ENCODE results near the gene SAMM50.
A peak's percentile ranks its signal among the peaks of the same experiment; 100 is the strongest.

The SAMM50 gene

DNA sequence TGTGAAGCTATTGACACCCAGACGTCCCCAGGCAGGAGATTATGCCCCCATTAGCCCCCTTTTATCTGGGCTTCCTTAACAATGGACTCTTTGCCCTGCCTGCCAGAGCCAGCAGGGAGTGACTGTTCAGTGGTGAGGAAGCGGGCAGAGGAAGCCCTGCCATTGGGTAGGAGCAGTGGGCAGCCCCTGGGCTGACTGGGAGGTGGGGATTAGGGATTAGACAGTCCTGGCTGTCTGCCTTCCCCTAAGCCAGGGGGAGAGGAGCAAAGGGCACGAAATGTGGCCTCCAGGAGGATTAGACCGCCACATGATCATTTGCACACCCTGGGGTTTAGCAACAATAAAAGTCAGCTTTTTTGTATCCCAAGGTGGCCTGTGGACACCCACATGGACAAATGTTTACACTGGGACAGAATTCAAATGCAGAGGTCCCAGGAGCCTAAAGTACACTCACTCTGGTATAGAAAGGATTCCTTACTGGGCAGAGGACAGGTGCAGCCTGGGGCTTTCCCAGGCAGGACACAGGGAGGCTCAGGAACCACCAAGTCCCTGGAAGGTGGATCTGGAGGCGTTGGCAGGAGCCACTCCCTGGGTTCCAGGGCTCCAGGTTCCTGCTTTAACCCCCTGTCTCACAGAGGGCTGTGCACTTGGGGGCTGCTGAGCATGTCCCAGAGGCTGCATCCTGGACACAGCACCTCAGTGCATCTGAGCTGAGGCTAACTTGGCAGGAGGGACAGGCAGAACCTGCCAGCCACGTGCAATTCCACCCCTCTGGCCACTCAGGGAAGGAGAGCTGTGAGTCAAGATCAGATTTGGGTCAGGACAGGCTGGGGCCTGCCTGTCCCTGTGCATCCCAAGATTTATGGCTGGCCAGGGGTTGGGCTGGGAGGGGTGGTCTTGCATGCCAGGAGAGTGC, 29.6 kb upstream of the SAMM50 start:
- DNase-seq (ENCODE audit: low read depth): peak; percentile 86
- TF ChIP-seq, protein P1, sequence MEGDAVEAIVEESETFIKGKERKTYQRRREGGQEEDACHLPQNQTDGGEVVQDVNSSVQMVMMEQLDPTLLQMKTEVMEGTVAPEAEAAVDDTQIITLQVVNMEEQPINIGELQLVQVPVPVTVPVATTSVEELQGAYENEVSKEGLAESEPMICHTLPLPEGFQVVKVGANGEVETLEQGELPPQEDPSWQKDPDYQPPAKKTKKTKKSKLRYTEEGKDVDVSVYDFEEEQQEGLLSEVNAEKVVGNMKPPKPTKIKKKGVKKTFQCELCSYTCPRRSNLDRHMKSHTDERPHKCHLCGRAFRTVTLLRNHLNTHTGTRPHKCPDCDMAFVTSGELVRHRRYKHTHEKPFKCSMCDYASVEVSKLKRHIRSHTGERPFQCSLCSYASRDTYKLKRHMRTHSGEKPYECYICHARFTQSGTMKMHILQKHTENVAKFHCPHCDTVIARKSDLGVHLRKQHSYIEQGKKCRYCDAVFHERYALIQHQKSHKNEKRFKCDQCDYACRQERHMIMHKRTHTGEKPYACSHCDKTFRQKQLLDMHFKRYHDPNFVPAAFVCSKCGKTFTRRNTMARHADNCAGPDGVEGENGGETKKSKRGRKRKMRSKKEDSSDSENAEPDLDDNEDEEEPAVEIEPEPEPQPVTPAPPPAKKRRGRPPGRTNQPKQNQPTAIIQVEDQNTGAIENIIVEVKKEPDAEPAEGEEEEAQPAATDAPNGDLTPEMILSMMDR (IDR thresholded peaks at IDR 0.05; ENCODE audit: insufficient read depth, low read depth, low read length, missing control alignments): no peak
- peak overlapping the region; percentile 43 for H3K4me3 ChIP-seq (ENCODE audit: low read length)

DNA sequence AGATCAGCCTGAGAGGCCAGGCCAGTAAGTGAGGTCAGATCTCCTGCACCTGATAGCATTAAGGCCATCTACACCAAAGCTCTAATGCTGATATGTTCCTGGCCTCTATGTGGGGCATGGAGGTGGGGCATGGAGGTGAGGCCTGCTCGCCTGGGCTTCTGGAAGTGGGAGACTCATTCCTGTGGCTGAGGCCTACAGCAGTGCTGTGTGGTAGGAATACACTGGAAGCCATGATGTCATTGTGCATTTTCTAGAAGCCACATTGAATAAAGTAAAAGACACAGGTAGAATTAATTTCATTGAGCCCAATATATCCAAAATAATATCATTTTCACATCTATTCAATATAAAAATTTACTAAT, 28.9 kb upstream of the SAMM50 start:
- DNase-seq (ENCODE audit: low read depth): peak; percentile 55
- H3K4me3 ChIP-seq (ENCODE audit: low read length): no peak overlapping the region
- TF ChIP-seq, protein P1 (IDR thresholded peaks at IDR 0.05; ENCODE audit: insufficient read depth, low read depth, low read length, missing control alignments): no peak

DNA sequence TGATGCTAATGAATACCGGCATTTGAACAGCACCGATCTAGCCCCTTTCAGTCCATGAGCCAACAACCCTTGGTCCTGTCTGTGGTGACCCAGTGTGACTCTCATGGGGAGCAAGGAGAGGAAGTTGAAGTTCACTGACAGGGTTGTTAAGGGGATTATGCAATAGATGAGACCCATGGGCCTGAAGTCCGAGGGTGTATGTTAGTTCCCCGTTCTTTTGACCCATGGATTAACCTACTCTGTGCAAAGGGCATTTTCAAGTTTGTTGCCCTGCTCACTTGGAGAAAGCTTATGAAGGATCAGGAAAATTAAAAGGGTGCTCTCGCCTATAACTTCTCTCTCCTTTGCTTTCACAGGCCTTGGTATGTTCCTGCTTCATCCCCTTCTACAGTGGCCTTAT, 26.8 kb upstream of the SAMM50 start:
- H3K4me3 ChIP-seq (ENCODE audit: low read length): no peak overlapping the region
- no peak for DNase-seq (ENCODE audit: low read depth)
- TF ChIP-seq, protein P1 (IDR thresholded peaks at IDR 0.05; ENCODE audit: insufficient read depth, low read depth, low read length, missing control alignments): no peak

DNA sequence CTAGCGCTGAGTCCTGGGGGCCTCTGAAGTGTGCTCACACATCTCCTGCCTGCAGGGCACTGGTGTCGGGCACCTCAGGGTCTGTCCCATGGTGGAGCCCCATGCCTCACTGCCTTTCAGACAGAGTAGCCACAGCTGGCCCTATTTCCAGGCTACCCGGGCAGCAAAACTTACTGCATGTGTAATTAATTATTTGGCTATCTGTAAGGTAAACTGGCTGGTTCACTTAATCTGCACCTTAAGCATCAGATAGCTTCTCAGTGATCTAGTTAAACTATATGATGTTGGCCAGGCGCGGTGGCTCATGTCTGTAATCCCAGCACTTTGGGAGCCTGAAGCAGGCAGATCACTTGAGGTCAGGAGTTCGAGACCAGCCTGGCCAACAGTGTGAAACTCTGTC, 26.3 kb upstream of the SAMM50 start:
- no peak overlapping the region for H3K4me3 ChIP-seq (ENCODE audit: low read length)
- TF ChIP-seq, protein P1 (IDR thresholded peaks at IDR 0.05; ENCODE audit: insufficient read depth, low read depth, low read length, missing control alignments): no peak

DNA sequence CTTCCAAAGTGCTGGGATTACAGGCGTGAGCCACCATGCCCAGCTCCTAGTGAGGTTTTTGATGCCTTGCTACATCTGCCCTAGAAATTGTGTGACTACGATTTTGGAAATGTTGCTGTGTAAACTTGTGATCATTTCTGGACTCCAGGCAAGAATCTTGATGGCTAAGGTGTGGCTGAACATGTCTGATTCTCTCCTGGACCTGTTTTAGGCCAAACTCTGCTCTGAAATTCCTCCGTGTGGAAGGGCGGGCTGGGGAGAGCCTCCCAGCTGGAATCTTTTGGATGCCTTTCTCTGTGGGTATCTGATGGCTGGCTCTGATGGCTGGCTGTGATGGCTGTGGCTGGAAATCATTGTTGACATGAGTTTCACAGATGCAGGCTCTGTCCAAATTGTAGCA, 23.5 kb upstream of the SAMM50 start:
- DNase-seq (ENCODE audit: low read depth): peak; percentile 36
- H3K4me3 ChIP-seq (ENCODE audit: low read length): no peak overlapping the region
- TF ChIP-seq, protein P1 (IDR thresholded peaks at IDR 0.05; ENCODE audit: insufficient read depth, low read depth, low read length, missing control alignments): no peak

More for the DNA sequence above, 26.3 kb upstream of the SAMM50 start:
- no peak for DNase-seq (ENCODE audit: low read depth)

DNA sequence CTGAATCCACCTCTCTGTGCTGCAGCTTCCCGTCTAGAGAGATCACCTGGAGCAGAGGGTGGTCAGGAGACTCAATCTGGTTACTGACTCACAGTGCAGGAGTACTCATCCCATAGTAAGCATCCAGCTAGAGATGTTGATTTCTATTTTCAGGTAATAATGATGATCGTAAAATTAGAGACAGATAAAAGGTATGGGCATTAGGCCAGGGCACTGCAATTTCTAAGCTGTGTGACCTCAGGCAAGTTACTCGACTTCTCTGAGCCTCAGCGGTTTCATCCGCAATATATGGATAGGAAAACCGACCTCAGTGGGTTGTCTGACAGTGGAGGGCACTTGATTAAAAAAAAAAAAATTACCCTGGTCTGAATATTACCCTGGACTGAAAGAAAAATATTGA, 13.8 kb upstream of the SAMM50 start:
- TF ChIP-seq, protein P1 (IDR thresholded peaks at IDR 0.05; ENCODE audit: insufficient read depth, low read depth, low read length, missing control alignments): no peak
- no peak for DNase-seq (ENCODE audit: low read depth)
- H3K4me3 ChIP-seq (ENCODE audit: low read length): no peak overlapping the region
